GM21423 (cell line): ENCODE measurements around the gene HPCAL1.
"Not testable (repeated sequence)": the region's sequence is repeated elsewhere in the genome, so short reads cannot be mapped to it uniquely, and the experiment has no call there.

ENCODE experiments used
- ATAC-seq: cut with Tn5 transposase; IDR thresholded peaks from one replicate; pipeline ENCODE4 v1.9.1; 2021; ENCODE audit warnings: mild to moderate bottlenecking, moderate library complexity; ENCODE audit not compliant: unreplicated experiment

HPCAL1 gene

DNA sequence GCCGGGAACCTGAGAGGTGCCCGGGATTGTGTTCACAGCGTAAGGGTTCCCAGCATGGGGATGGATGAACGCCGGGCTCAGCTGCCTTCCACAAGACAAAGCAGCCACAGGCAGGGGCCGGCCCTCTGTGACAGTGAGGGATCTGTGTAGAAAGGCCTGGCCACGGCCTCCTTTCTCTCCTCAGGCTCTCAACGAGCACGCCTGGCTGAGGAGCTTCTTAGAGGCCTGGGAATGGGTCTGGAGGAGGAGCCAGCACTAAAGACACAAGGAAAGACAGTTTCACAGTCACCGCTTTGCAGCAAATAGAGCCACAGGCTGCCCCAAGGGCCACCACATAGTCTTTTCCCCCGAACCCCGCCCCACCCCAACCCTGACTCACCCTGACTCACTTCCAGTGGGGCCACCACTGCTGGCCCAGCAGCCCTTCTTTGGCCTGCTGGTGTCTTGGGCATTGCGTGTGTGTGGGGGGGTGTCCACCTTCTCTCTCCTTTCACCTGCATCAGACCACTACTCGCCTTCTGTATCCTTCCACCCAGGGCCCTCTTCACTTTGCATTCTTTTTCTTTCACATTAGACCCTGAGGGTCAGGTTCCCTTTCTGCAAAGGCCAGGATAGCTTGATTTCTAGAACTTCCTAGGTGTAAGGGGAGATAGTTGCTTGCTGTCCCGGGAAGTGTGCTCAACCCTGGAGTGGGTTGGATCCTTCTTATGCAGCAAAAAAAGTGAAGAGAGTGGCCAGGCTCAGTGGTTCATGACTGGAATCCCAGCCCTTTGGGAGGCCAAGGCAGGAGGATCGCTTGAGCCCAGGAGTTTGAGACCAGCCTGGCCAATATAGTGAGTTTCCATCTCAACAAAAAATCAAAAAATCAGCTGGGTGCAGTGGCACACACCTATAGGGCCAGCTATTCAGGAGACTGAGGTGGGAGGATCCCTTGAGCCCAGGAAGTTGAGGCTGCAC, 19.3 kb upstream of the HPCAL1 start:
- ATAC-seq, result no peak

DNA sequence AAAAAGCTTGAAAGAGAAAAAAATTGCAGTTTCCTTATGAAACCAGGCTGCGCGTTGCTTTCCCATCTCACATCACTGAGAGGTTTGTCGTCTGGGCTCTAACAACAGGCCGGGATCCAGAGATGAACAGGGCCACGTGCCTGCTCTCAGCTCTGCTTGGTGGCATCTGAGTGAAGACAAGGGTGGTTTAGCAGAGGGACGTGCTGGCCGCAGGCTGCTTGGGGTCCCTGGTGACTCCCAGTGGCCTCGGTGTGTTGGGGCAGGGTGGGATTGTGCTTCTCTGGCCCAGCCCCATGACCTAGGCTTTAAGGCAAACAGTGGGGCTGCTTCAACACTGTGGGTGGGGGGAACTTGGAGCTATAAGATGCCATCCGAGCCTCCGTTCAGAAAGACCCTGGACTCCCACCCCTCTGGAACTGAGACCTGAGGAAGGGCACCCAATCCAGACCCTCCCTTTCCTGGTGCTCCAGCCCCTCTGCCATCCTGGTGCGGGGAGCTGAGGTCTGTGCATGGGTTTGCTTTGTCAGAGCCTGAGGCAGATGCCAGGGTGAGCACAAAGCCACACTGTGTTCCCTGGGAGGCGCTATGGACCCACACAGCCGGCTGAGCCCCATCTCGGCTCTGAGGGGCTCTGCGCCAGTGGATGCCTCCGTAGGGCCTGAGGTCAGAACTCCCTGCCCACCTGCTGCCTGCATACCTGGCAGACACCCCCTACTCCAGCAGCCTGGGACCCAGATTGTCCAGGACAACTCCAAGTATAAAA, 18.4 kb upstream of the HPCAL1 start:
- no peak for ATAC-seq

DNA sequence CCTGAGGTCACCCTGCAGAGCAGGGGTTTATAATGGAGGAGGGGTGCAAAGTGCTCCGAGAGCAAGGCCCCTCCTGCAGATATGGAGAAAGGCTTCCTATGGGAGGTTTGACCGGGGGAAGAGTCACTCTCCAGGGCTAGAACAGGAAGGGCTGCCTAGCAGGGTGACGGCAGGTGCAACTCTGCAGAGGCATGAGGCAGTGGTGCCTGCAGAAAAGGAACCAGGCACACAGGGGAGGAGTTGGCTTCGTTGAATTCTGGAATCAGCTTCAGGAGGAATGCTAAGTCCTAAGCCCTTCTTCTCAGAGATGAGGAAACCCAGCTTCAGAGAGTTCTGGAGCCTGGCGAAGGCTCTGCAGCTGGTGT, 17.5 kb upstream of the HPCAL1 start:
- ATAC-seq, result no peak

DNA sequence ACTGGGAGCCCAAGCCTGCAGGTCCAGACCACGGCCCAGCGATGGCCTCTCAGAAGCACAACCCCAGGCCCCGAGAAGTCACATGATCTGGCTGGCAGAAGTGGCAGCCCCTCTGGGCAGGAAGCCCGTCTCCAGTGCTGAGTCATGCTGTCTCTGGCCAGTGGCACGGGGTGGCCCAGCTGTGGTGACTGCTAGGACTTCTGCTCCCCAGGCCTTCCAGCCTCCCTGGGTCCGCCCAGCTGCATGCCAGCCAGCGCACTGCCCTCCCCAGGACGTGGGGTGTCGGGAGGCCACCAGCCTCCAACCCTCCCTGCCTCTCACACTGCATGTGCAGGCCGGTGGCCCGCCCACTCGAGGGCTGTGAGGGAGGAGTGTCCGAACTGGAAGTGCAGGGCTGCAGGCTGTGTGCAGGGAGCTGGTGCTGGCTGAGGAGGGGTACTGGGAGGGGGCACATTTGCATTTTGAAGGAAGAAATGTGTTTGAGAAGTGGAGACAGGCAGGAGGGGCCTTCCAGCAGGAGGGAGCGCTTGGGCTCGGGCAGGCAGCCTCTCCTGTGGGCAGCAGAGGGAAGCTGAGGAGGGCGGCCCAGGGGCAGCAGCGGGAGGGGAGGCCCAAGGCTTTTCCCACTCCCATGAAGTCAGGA, 17.0 kb upstream of the HPCAL1 start:
- ATAC-seq, result no peak

DNA sequence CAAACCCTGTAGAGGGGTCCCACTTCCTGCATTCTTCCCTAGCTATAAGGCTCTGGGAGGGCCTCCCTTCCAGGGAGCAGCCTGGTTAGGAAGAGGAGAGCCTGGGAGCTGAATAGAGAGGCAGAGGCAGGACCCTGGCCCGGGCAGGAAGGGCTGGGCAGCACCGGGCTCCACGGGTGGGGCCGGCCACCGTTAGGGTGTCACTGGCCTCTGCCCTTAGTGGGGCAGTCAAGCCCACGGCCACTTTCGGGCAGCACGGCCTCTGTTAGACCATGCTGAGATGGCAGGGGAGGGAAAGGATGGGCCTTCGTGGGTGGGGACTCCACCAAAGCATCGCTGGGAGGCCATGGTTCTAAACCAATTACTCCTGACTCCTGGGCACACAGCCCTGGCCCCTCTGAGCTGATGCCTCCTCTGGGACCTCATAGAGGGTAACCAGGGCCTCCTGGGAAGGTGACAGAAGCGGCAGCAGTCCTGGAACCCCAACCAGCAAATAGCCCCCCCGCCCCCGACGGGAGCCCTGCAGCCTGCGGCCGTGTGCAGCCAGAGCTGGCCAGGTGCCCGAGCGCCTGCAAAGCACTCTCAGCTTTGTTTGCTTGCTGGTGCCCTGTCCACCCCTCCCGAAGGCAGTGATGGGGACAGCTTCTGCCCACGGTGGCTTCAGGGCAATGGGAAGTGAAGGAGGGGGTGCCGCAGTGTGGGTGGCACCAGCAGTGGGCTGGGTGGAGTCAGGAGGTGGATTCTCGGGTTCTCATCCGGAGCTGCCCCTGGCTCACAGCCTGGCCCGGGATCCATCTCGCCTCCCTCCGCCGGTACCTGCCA, 16.3 kb upstream of the HPCAL1 start:
- ATAC-seq, result no peak

DNA sequence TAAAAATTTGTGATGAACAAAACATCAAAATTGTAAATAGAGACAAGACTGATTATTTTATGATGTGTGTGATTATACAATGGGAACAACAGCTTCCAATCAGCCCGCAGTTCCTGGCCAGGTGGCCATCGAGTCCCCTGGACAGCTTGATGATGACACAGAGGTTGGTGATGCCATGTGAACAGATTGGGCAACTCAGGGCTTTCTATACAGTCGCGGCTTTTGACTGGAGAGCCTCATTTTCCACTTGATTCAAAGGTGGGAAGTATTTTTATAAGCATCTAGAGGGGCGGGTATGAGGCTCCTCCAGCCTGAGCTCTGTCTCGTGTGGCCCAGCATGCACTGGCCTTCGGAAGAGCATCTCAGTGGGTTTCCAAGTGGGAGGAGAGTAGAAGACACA, 14.9 kb upstream of the HPCAL1 start:
- ATAC-seq, result no peak

DNA sequence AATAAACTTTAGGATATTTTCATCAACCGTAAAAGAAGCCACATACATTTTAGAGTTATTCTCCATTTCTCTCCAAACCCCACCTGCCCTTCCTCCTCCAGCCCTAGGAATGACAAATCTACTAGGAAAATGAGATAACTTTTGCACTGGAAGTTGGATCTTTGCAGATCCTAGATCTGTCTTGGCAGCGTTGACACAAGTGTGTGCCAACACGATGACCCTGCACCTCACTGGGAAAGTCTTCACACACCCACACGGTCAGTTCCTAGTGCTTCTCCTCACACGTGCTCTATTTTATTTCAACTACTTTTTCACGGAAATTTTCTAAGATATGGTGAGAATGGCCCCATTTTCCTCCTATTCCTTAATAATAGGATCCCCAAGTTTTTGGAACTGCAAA, 14.1 kb upstream of the HPCAL1 start:
- ATAC-seq, result no peak

DNA sequence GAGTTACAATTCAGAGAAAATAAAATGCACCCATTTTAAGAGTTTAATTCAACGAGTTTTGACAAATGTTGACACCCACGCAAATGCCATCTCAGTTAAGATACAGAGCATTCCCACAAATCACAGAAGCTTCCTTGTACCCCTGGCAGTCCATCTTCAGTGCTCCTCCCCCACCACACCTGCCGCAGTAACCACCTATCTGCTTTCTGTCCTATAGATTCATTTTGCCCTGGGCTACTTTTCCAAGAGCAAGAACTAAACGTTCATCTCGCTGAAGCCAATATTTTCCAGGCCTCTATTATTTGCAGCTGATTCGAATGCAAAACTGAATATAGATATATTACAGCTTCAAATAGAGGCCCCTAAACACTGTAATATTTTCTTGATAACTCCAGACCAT, 13.4 kb upstream of the HPCAL1 start:
- ATAC-seq, result no peak

DNA sequence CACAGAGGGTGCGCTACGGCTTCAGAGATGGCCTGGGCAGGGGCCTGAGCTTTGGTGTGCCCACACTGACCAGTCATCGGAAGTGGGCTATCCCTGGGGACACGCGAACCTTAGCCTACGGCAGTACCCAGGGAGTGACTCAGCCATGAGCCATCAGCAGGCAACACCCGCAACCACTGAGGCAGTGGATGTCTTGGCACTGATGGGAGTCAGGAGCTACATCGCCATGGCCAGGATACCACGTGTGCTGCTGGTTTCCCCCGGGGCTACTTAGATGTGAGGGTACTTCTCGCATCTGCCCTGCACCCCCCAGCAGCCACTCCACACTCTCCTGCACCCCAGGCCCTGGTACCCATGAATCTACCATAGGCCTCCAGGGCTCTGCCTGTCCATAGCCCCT, 12.8 kb upstream of the HPCAL1 start:
- no peak for ATAC-seq

DNA sequence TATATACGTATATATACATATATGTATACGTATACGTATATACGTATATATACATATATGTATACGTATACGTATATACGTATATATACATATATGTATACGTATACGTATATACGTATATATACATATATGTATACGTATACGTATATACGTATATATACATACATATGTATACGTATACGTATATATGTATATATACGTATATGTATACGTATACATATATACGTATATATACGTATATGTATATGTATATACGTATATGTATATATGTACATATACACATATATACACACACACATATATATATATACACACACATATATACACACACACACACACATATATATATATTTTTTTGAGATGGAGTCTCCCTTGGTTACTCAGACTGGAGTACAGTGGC, 11.3 kb upstream of the HPCAL1 start:
- not testable (repeated sequence) for ATAC-seq

DNA sequence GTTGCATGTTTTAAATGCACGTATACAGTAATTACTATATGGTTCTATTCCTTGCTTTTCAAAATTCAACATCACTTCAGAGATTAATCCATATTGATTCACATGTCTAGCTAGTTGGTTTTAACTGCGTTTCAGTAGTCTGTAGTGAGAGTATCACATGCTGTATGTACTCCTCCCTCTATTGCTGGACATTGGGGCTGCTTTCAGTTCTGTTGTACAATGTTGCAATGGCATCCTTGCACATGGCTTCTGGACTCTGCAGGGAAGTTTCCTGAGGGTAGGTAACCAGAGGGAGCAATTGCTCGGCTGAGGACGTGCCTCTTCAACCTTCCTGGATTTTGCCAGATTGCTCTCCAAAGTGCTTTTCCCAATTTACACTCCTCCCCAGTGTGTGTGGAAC, 10.7 kb upstream of the HPCAL1 start:
- no peak for ATAC-seq

DNA sequence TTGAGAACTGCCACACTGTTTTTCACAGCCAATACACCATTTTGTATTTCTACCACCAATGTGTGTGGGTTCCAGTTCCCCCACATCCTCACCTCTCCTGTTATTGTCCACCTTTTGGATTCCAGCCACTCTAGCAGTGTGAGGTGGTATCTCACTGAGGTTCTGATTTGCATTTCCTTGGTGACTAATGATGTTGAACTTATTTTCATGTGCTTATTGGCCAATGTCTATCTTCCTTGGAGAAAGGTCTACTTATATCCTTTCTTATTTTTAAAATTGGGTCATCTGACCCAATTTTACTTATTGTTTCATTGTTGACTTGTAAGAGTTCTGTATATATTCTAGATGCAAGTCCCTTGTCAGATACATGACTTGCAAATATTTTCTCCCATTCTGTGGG, 9.1 kb upstream of the HPCAL1 start:
- no peak for ATAC-seq

DNA sequence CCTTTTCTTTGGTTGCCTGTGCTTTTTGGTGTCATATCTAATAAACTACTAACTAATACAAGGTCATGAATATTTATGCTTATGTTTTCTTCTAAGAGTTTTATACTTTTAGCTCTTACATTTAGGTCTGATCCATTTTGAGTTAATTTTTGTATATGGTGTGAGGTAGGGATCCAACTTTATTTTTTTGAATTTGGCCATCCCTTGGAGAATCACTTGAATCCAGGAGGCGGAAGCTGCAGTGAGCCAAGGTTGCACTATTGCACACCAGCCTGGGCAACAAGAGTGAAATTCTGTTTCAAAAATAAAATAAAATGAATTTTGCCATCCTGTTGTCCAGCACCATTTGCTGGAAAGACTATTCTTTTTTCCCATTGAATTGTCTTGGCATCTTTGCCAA, 8.6 kb upstream of the HPCAL1 start:
- ATAC-seq, result no peak

DNA sequence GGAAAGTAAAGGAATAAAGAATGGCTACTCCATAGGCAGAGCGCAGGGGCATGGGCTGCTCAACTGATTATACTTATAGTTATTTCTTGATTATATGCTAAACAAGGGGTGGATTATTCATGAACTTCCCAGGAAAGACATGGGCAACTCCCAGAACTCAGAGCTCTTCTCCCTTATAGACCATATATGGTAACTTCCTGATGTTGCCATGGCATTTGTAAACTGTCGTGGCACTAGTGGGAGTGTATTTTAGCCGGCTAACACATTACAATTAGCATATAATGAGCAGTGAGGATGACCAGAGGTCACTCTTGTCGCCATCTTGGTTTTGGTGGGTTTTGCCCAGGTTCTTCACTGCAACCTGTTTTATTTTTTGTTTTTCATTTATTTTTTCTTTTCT, 7.1 kb upstream of the HPCAL1 start:
- ATAC-seq, result not testable (repeated sequence)

DNA sequence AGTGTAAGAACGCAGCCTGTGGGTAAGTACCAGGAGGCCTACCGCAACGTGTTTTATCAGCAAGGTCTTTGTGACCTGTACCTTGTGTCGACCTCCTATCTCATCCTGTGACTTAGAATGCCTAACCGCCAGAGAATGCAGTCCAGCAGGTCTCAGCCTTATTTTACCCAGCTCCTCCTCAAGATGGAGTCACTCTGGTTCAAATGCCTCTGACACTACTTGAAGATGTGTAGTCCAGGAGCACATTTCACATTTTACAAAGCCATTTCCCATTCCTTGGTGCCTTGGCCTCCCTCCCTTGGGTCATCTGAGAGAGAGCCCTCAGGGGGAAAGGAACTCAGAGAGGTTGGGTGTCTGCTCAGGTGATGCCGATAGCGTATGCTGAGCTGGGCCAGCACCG, 6.6 kb upstream of the HPCAL1 start:
- ATAC-seq, result no peak

DNA sequence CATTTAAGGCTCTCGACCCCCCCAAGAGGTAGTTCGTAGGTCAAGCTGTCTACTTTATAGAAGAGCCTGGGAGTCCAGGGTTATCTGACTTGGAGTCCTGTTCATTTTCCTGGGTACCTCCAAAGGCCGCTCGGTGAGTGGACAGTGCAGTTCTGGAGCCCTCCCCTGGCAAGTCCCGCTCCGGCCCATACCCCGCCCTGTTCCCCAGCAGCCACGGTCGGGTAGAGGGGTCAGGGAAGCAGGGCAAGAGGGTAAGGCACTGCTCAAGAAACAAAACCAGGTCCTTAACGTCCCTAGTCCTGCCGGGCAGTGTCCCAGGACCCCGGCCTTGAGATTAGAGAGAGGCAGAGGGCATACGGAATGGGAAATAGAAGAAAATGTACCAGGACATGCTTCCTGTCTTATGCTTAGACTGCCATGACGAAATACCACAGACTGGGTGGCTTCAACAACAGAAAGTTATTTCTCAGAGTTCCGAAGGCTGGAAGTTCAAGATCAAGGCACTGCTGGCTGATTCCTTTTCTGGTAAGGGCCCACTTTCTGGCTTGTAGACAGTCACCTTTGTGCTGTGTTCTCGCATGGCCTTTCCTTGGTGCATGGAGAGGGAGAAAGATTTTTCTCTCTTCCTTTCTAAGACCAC, 5.4 kb upstream of the HPCAL1 start:
- no peak for ATAC-seq

DNA sequence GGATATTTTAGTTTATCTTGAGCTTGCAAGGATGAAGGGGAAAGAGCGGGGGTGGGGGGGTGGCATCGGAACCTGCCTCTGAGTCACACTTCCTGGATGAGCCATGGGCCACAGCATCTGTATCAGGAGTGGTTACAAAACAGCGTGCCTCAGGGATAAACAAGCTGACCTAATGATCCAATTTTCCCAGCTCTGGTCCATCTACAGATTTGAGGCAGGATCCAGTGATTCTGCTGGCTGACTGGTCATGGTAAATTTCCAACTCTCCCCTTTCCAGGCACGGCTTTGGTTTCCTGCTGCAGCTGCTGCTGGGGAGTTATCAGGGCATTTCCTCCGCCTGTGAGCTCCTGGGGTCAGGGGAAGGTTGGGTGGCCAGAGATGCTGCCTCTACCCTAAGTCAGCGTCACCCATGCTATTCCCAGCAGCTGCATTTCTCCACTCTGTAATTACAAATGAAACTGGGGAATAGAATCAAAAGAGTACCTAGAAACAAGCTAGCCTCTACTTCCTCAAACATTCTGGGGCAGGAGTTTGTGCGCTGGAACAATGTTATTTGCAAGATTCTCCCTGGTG, 4.7 kb upstream of the HPCAL1 start:
- ATAC-seq, result no peak

DNA sequence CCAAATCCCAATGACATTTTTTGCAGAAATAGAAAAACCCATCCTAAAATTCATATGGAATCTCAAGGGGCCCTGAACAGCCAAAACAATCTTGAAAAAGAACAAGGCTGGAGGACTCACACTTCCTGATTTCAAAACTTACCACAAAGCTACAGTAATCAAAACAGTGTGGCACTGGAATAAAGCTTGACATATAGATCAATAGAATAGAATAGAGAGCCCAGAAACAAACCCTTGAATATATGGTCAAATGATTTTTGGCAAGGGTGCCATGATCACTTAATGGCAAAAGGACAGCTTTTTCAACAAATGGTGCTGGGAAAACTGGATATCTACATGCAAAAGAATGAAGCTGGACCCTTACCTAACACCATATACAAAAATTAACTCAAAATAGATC, 3.9 kb upstream of the HPCAL1 start:
- not testable (repeated sequence) for ATAC-seq

DNA sequence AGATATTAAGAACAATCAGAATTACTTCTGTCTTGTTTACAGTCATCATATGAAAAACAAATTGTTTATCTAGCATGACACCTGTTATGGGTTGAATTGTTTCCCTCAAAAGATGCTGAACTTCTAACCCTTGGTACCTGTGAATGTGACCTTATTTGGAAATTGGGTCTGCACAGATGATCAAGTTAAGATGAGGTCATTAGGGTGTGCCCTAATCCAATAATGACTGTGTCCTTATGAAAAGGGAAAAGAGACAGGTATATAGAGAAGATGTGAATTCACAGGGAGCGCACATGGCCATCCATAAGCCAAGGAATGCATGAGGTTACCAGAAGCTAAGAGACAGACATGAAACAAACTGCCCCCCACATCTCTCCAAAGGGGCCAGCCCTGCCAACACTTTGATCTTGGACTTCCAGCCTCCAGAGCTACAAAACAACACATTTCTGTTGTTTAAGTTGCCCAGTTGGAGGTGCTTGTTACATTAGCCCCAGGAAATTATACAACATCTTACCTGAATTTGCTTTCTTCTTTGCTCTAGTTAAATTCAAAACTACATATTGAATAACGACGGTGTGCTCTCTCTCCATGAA, 2.3 kb upstream of the HPCAL1 start:
- no peak for ATAC-seq
